SK-N-SH treated with all-trans-retinoic acid at 6 μM for 48 hours (cell line): Measurements from ENCODE around the gene SYTL3.

Experiments
- ATAC-seq: fragments of 200-7000 bp; cut with Tn5 transposase; 3 replicates; pipeline ENCODE4 v1.9.1; 2020; ENCODE audit warnings: mild to moderate bottlenecking, moderate library complexity
- ESRRG ChIP-seq: fragments of 250-450 bp; sonication (Bioruptor Pico); IDR thresholded peaks from 2 replicates; pipeline ENCODE4 v1.6.1; 2021; ENCODE audit warnings: mild to moderate bottlenecking
- GLIS3 ChIP-seq: fragments of 250-450 bp; sonication (Bioruptor Pico); IDR thresholded peaks from 2 replicates; pipeline ENCODE4 v1.5.0; 2020; ENCODE audit warnings: mild to moderate bottlenecking, moderate library complexity
- ISL1 ChIP-seq: fragments of 250-450 bp; sonication (Bioruptor Pico); IDR thresholded peaks from 2 replicates; pipeline ENCODE4 v2.1.2; 2022; ENCODE audit warnings: mild to moderate bottlenecking, moderate library complexity
- RARB ChIP-seq: fragments of 250-450 bp; sonication (Bioruptor Pico); IDR thresholded peaks from 2 replicates; pipeline ENCODE4 v1.8.0; 2021; ENCODE audit warnings: mild to moderate bottlenecking, moderate library complexity
- SNAI2 ChIP-seq: fragments of 250-450 bp; sonication (Bioruptor Pico); IDR thresholded peaks from 2 replicates; pipeline ENCODE4 v1.5.0; 2020; ENCODE audit warnings: mild to moderate bottlenecking, moderate library complexity
- TCF4 ChIP-seq: fragments of 250-450 bp; sonication (Bioruptor Pico); IDR thresholded peaks from 2 replicates; pipeline ENCODE4 v1.8.0; 2021; ENCODE audit warnings: mild to moderate bottlenecking, moderate library complexity, borderline replicate concordance
- TOX ChIP-seq: fragments of 250-450 bp; sonication (Bioruptor Pico); IDR thresholded peaks from 2 replicates; pipeline ENCODE4 v1.8.0; 2021; ENCODE audit warnings: mild to moderate bottlenecking, moderate library complexity, borderline replicate concordance
- ZFP3 ChIP-seq: fragments of 250-450 bp; sonication (Bioruptor Pico); IDR thresholded peaks from 2 replicates; pipeline ENCODE4 v1.5.0; 2020; ENCODE audit warnings: mild to moderate bottlenecking, moderate library complexity
- ZFP30 ChIP-seq: fragments of 450-650 bp; formaldehyde crosslinking; IDR thresholded peaks from 2 replicates; pipeline ENCODE4 v1.5.0; 2022; ENCODE audit warnings: mild to moderate bottlenecking, moderate library complexity
- ZNF565 ChIP-seq: fragments of 450-650 bp; formaldehyde crosslinking; conservative IDR thresholded peaks from 2 replicates; pipeline ENCODE4 v1.5.0; 2020; ENCODE audit warnings: low read depth, mild to moderate bottlenecking, moderate library complexity
- ZNF70 ChIP-seq: fragments of 450-650 bp; formaldehyde crosslinking; IDR thresholded peaks from 2 replicates; pipeline ENCODE4 v1.5.0; 2020; ENCODE audit warnings: mild to moderate bottlenecking, moderate library complexity
- TF ChIP-seq, protein P1 (sequence below): fragments of 250-450 bp; sonication (Bioruptor Pico); IDR thresholded peaks from 2 replicates; pipeline ENCODE4 v1.8.0; 2020; ENCODE audit warnings: mild to moderate bottlenecking, moderate library complexity, borderline replicate concordance
- TF ChIP-seq, protein P2 (sequence below): fragments of 250-450 bp; sonication (Bioruptor Pico); IDR thresholded peaks from 2 replicates; pipeline ENCODE4 v1.5.1; 2020; ENCODE audit warnings: low read depth, mild to moderate bottlenecking, moderate library complexity
- TF ChIP-seq, protein P3 (sequence below): fragments of 250-450 bp; sonication (Bioruptor Pico); IDR thresholded peaks from 2 replicates; pipeline ENCODE4 v1.5.1; 2021; ENCODE audit warnings: mild to moderate bottlenecking, moderate library complexity

Gene SYTL3

DNA sequence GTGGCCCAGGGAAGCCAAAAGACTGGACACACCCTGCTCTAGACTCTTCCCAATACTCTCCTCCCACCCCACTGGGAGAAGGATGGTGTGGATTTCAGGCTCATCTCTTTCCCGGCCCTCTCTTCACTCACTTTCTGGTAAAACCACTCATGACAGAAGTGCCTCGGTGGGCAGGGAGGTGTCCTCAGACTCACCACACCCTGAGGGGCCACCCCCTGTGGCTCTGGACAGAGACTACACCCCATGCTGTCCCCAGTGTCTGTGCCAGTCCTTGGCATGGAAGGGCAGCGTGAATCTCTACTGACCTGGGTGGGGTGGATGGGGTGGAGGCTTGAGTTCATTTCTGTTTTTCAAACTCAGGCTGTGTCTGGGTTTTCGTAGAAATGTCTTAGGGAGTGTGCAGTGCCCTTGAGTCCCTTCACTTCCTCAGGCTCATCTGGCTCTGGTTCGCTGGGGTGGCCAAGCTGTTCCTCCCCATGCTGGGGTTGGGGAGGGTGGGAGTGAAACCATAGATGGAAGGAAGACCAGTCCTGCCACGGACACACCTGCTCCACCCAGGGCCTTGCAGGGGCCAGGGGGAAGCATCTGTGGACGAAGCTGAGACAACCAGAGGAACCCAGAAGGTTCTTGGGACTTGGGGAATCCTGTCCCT lies 110.2 kb downstream of the SYTL3 start:
- TF ChIP-seq ESRRG (CRISPR knock-in tag) (no peak), TCF4 (CRISPR knock-in tag) (no peak), GLIS3 (CRISPR knock-in tag) (no peak), TOX (no peak), ZNF565 (CRISPR knock-in tag) (no peak), ZNF70 (CRISPR knock-in tag) (no peak)
- TF ChIP-seq, protein P1, sequence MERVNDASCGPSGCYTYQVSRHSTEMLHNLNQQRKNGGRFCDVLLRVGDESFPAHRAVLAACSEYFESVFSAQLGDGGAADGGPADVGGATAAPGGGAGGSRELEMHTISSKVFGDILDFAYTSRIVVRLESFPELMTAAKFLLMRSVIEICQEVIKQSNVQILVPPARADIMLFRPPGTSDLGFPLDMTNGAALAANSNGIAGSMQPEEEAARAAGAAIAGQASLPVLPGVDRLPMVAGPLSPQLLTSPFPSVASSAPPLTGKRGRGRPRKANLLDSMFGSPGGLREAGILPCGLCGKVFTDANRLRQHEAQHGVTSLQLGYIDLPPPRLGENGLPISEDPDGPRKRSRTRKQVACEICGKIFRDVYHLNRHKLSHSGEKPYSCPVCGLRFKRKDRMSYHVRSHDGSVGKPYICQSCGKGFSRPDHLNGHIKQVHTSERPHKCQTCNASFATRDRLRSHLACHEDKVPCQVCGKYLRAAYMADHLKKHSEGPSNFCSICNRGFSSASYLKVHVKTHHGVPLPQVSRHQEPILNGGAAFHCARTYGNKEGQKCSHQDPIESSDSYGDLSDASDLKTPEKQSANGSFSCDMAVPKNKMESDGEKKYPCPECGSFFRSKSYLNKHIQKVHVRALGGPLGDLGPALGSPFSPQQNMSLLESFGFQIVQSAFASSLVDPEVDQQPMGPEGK (CRISPR knock-in tag), result no peak
- TF ChIP-seq, protein P2, sequence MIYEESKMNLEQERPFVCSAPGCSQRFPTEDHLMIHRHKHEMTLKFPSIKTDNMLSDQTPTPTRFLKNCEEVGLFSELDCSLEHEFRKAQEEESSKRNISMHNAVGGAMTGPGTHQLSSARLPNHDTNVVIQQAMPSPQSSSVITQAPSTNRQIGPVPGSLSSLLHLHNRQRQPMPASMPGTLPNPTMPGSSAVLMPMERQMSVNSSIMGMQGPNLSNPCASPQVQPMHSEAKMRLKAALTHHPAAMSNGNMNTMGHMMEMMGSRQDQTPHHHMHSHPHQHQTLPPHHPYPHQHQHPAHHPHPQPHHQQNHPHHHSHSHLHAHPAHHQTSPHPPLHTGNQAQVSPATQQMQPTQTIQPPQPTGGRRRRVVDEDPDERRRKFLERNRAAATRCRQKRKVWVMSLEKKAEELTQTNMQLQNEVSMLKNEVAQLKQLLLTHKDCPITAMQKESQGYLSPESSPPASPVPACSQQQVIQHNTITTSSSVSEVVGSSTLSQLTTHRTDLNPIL (CRISPR knock-in tag), result no peak
- ATAC-seq, result no peak

DNA sequence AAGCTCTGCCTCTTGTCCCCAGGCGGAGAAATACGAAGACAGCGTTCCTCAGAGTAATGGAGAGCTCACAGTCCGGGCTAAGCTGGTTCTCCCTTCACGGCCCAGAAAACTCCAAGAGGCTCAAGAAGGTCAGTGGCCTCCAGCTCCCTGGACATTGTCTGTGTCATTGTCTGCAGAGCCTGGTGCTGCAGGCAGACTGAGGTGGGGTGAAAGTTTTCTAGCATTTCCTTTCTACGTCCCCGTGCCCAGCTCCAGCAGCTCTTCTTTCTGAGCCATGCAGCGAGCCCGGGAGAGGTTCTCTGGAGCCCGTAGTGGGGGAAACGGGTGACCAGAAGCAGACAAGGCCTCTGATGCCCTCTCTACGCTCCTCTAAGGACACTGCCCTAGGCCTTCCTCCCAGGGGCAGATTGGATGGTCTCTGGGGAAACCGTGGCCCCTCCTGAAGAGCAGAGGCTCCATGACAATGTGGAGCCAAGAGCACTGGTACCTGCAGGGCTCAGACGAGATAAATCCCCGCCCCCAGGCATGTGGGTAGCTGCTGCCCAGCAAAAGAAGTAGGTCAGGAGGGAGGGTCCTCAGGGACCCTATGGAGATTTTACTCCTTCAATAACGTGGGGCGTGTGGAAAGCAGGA lies 110.9 kb downstream of the SYTL3 start:
- ATAC-seq, result no peak
- TF ChIP-seq GLIS3 (CRISPR knock-in tag) (no peak), TOX (no peak), RARB (no peak), TCF4 (CRISPR knock-in tag) (no peak), SNAI2 (CRISPR knock-in tag) (no peak), ZFP3 (no peak)
- TF ChIP-seq, protein P3, sequence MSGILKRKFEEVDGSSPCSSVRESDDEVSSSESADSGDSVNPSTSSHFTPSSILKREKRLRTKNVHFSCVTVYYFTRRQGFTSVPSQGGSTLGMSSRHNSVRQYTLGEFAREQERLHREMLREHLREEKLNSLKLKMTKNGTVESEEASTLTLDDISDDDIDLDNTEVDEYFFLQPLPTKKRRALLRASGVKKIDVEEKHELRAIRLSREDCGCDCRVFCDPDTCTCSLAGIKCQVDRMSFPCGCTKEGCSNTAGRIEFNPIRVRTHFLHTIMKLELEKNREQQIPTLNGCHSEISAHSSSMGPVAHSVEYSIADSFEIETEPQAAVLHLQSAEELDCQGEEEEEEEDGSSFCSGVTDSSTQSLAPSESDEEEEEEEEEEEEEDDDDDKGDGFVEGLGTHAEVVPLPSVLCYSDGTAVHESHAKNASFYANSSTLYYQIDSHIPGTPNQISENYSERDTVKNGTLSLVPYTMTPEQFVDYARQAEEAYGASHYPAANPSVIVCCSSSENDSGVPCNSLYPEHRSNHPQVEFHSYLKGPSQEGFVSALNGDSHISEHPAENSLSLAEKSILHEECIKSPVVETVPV (CRISPR knock-in tag), result no peak

DNA sequence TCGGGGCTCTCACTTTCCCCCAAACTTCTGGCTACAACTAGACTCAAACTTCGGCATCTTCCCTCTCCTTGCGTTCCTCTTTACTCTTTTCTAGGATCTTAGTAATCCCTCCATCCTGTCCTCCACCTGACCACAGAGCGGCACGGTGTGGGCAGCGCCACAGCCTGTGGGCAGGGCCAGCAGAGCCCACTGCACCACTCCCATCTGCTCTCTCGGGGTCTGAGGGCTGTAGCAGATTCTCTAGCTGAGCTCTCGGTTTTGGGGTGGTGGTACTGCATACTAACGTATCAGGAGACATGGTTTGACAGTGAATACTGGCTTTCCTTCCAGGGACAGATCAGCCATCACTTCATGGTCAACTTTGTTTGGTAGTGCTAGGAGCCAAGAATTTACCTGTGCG lies 111.9 kb downstream of the SYTL3 start:
- TF ChIP-seq GLIS3 (CRISPR knock-in tag) (no peak), ESRRG (CRISPR knock-in tag) (no peak), TCF4 (CRISPR knock-in tag) (no peak), ZNF70 (CRISPR knock-in tag) (no peak), SNAI2 (CRISPR knock-in tag) (no peak), ZFP30 (no peak), TOX (no peak), RARB (no peak)
- TF ChIP-seq, protein P3 (CRISPR knock-in tag), result no peak
- TF ChIP-seq, protein P1 (CRISPR knock-in tag), result no peak
- TF ChIP-seq, protein P2 (CRISPR knock-in tag), result no peak

DNA sequence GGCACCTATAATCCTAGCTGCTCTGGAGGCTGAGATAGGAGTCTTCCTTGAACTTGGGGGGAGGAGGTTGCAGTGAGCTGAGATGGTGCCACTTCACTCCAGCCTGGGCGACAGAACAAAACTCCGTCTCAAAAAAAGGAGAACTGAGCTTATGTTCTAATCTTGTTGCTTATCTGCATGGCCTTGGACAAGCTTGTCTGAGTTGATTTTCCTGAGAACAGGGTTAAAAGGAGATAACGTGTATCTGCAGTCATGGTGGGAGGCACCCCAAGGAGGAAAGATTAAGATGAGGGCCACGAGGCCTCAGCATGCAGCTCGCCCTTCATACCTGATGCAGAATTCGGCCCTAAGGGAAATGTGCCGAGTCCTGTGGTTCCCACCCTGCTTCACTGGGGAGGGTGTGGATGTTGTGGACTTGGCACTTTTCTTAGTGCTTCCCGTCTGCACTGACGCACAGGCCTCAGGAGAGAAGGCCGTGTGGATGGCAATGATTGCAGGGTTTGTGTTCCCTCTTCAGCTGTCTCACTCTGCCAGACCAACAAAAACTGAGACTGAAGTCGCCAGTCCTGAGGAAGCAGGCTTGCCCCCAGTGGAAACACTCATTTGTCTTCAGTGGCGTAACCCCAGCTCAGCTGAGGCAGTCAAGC lies 113.1 kb downstream of the SYTL3 start:
- no peak for ATAC-seq
- TF ChIP-seq ISL1 (CRISPR knock-in tag) (no peak), ESRRG (CRISPR knock-in tag) (no peak)

More for the DNA sequence above, 111.9 kb downstream of the SYTL3 start:
- no peak for ATAC-seq
